Loucy (cell line): ENCODE data around the gene ERCC4.

Experiments used
- H2AFZ ChIP-seq: fragments of 200-600 bp; sonication (generic); 2 replicates; pipeline ENCODE4 v1.6.0; 2016; ENCODE audit warnings: antibody characterized with exemption, mild to moderate bottlenecking, low read length, moderate library complexity
- H3F3A ChIP-seq: fragments of 200-600 bp; 2 replicates; pipeline ENCODE4 v1.6.0; 2016; ENCODE audit warnings: antibody characterized with exemption, low read depth, mild to moderate bottlenecking
- H3K27me3 ChIP-seq: fragments of 200-600 bp; sonication (generic); 2 replicates; pipeline ENCODE4 v1.6.1; 2014; ENCODE audit warnings: low read length, mild to moderate bottlenecking; ENCODE audit not compliant: insufficient read depth, poor library complexity, severe bottlenecking
- H3K36me3 ChIP-seq: fragments of 200-600 bp; sonication (generic); 2 replicates; pipeline ENCODE4 v1.6.1; 2016; ENCODE audit warnings: low read length; ENCODE audit not compliant: insufficient read depth
- H3K4me1 ChIP-seq: fragments of 200-600 bp; sonication (generic); 2 replicates; pipeline ENCODE4 v1.5.1; 2014; ENCODE audit warnings: low read length, mild to moderate bottlenecking; ENCODE audit not compliant: insufficient read depth, poor library complexity, severe bottlenecking
- H3K4me2 ChIP-seq: fragments of 200-600 bp; sonication (generic); 2 replicates; pipeline ENCODE4 v1.6.0; 2014; ENCODE audit warnings: antibody characterized with exemption, low read length, low read depth, mild to moderate bottlenecking; ENCODE audit not compliant: poor library complexity, severe bottlenecking
- H3K4me3 ChIP-seq: fragments of 200-600 bp; sonication (generic); 2 replicates; pipeline ENCODE4 v1.5.1; 2014; ENCODE audit warnings: low read length, mild to moderate bottlenecking, mixed read lengths; ENCODE audit not compliant: poor library complexity, severe bottlenecking
- H3K79me2 ChIP-seq: fragments of 200-600 bp; sonication (generic); 2 replicates; pipeline ENCODE4 v1.6.1; 2014; ENCODE audit warnings: low read length; ENCODE audit not compliant: insufficient read depth
- H3K9ac ChIP-seq: fragments of 200-600 bp; sonication (generic); 2 replicates; pipeline ENCODE4 v1.6.0; 2014; ENCODE audit warnings: mild to moderate bottlenecking, low read depth, low read length, moderate library complexity; ENCODE audit not compliant: poor library complexity, severe bottlenecking
- H3K9me2 ChIP-seq: fragments of 200-600 bp; sonication (generic); replicated peaks from 2 replicates; pipeline ENCODE4 v1.6.1; 2016; ENCODE audit warnings: low read depth, low read length, mixed read lengths
- H3K9me3 ChIP-seq: fragments of 200-600 bp; sonication (generic); 2 replicates; pipeline ENCODE4 v1.6.1; 2014; ENCODE audit warnings: mild to moderate bottlenecking, antibody characterized with exemption, low read length, low read depth; ENCODE audit not compliant: insufficient read depth
- H4K20me1 ChIP-seq: fragments of 200-600 bp; sonication (generic); 2 replicates; pipeline ENCODE4 v1.6.0; 2014; ENCODE audit warnings: antibody characterized with exemption, low read length, mild to moderate bottlenecking; ENCODE audit not compliant: insufficient read depth, poor library complexity, severe bottlenecking
- CTCF ChIP-seq: fragments of 200-600 bp; sonication (generic); conservative IDR thresholded peaks from 2 replicates; pipeline ENCODE4 v1.5.1; 2014; ENCODE audit warnings: mild to moderate bottlenecking, antibody characterized with exemption, low read length
- EZH2phosphoT487 ChIP-seq: fragments of 200-600 bp; IDR thresholded peaks from 2 replicates; pipeline ENCODE4 v1.6.1; 2018; ENCODE audit warnings: antibody characterized with exemption, mild to moderate bottlenecking, moderate library complexity, borderline replicate concordance

The ERCC4 gene

GRCh38 chr16:13992322-13992721, 72.4 kb downstream of the ERCC4 start:
- Histone ChIP-seq H3F3A (no peaks in the 10 kb centered on the region), H3K79me2 (no peaks in the 10 kb centered on the region), H3K4me2 (no peak overlapping the region), H3K27me3 (no peaks in the 10 kb centered on the region), H3K4me3 (no peak overlapping the region), H4K20me1 (no peaks in the 10 kb centered on the region), H3K9me3 (no peaks in the 10 kb centered on the region), H3K9ac (no peak overlapping the region), H3K36me3 (no peaks in the 10 kb centered on the region), H2AFZ (no peak overlapping the region), H3K4me1 (no peaks in the 10 kb centered on the region), H3K9me2 (no peaks in the 10 kb centered on the region)
- TF ChIP-seq EZH2phosphoT487 (no peak), CTCF (no peak)

GRCh38 chr16:13992976-13993375, 73.0 kb downstream of the ERCC4 start:
- no peaks in the 10 kb centered on the region for H3K9me2 ChIP-seq
- H3K4me3 ChIP-seq: no peak overlapping the region
- no peaks in the 10 kb centered on the region for H3F3A ChIP-seq
- no peaks in the 10 kb centered on the region for H3K36me3 ChIP-seq
- H3K4me1 ChIP-seq: no peaks in the 10 kb centered on the region
- H3K27me3 ChIP-seq: no peaks in the 10 kb centered on the region
- no peaks in the 10 kb centered on the region for H3K9me3 ChIP-seq
- H3K4me2 ChIP-seq: no peak overlapping the region
- no peaks in the 10 kb centered on the region for H4K20me1 ChIP-seq
- H3K79me2 ChIP-seq: no peaks in the 10 kb centered on the region
- no peak overlapping the region for H3K9ac ChIP-seq
- TF ChIP-seq EZH2phosphoT487: no peak
- TF ChIP-seq CTCF: no peak
- H2AFZ ChIP-seq: no peak overlapping the region

- TF ChIP-seq EZH2phosphoT487: no peak
- TF ChIP-seq CTCF: no peak
- H3K27me3 ChIP-seq: no peaks in the 10 kb centered on the region
- H3K4me1 ChIP-seq: no peaks in the 10 kb centered on the region
- no peaks in the 10 kb centered on the region for H3K79me2 ChIP-seq
- no peaks in the 10 kb centered on the region for H3F3A ChIP-seq
- no peak overlapping the region for H3K4me2 ChIP-seq
- H3K36me3 ChIP-seq: no peaks in the 10 kb centered on the region
- H2AFZ ChIP-seq: no peak overlapping the region
- H3K4me3 ChIP-seq: no peak overlapping the region
- no peaks in the 10 kb centered on the region for H3K9me2 ChIP-seq
- H4K20me1 ChIP-seq: no peaks in the 10 kb centered on the region
- H3K9me3 ChIP-seq: no peaks in the 10 kb centered on the region
- no peak overlapping the region for H3K9ac ChIP-seq
Observed at GRCh38 chr16:13994239-13995106, 74.5 kb downstream of the ERCC4 start.
